Colonic mucosa (tissue), 4 donors: Measurements from ENCODE around the gene DHPS. TPM values are rescaled to one million over a fixed set of nuclear protein-coding genes. Genes with fewer than 3 reads are reported as not detected.

Experiments
- DNase-seq: peaks from one replicate; pipeline ENCODE4 v3.0.0-alpha.2; 2020
- H3K27ac ChIP-seq: fragments of 200-600 bp; one replicate; pipeline ENCODE4 v1.8.0; 2021
- H3K27me3 ChIP-seq: fragments of 200-600 bp; one replicate; pipeline ENCODE4 v1.8.0; 2021
- H3K36me3 ChIP-seq: fragments of 200-600 bp; one replicate; pipeline ENCODE4 v1.8.0; 2021
- H3K4me1 ChIP-seq: fragments of 200-600 bp; one replicate; pipeline ENCODE4 v1.8.0; 2021; ENCODE audit warnings: mild to moderate bottlenecking
- H3K4me3 ChIP-seq: fragments of 200-600 bp; one replicate; pipeline ENCODE4 v1.8.0; 2021
- H3K9ac ChIP-seq, 2 donors: one replicate each; pipeline ENCODE4 v1.7.0; 2013; ENCODE audit warnings: control low read depth in 2 of 2, low read depth in 2 of 2, low read length in 2 of 2
- H3K9me3 ChIP-seq: fragments of 200-600 bp; one replicate; pipeline ENCODE4 v1.8.0; 2021
- intact Hi-C: fragments of 100-400 bp; cut with DNase I; formaldehyde crosslinking; loops from one replicate; pipeline ENCODE4 v1.14.1; 2022
- total RNA-seq, 2 donors: library from RNA; stranded (reverse); fragmentation: NEBNext Ultra II Directional in 1 of 2; extraction: Animal tissue kit (Norgen Biotek cat#: 25700) in 1 of 2; gene quantifications; one replicate each; pipeline ENCODE4 v1.2.1, GENCODE V29; 2021
- TF ChIP-seq, protein P1 (sequence below): fragments of 200-600 bp; IDR thresholded peaks from one replicate; pipeline ENCODE4 v1.8.0; 2022; ENCODE audit warnings: antibody characterized with exemption, mild to moderate bottlenecking
- donor health status: healthy.
- donor health status: DM: no; HTN: no; CAD: no.
- donor health status: DM: no; HTN: no; CAD: no.

DHPS gene
- total RNA-seq, 2 donors from 2014 or later: 66.2 to 87.5 TPM

DNA sequence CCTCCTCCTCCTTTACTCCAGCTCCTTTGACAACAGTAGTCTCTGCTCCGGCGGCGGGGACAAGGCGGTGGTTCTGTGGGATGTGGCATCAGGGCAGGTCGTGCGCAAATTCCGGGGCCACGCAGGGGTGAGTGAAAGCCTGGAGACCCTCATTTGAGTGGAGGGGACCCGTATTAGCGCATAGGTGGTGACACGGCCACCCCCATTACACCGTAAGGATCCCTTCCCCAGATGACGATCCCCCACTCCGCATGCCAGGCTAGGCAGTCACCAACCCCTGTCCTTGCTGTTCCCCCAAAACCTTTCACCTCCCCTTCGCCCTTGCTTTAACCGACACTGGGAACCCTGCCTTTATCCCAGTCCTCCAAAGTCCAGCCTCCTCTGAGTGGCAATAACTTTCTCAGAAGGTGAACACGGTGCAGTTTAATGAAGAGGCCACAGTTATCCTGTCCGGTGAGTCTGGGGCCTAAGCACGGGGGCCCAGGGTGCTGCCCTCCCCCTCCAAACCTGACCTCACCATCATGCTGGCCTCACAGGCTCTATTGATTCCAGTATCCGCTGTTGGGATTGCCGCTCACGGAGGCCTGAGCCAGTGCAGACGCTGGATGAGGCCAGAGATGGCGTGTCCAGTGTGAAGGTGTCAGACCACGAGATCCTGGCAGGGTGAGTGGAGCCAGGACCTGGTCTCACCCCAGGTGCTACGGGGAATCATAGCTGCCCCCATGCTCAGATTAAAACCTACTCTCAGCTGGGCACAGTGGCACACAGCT lies 11.3 kb downstream of the DHPS start:
- Histone ChIP-seq H3K27ac (peak overlapping the region; percentile 94), H3K4me1 (peaks cover 16% of the 10 kb centered on the region), H3K4me3 (peak overlapping the region; percentile 80), H3K9me3 (no peaks in the 10 kb centered on the region), H3K36me3 (no peaks in the 10 kb centered on the region), H3K9ac (peak overlapping the region; percentile 76 to 91), H3K27me3 (no peaks in the 10 kb centered on the region)
- intact Hi-C loops: no loop called here
- DNase-seq: no peak
- TF ChIP-seq, protein P1, sequence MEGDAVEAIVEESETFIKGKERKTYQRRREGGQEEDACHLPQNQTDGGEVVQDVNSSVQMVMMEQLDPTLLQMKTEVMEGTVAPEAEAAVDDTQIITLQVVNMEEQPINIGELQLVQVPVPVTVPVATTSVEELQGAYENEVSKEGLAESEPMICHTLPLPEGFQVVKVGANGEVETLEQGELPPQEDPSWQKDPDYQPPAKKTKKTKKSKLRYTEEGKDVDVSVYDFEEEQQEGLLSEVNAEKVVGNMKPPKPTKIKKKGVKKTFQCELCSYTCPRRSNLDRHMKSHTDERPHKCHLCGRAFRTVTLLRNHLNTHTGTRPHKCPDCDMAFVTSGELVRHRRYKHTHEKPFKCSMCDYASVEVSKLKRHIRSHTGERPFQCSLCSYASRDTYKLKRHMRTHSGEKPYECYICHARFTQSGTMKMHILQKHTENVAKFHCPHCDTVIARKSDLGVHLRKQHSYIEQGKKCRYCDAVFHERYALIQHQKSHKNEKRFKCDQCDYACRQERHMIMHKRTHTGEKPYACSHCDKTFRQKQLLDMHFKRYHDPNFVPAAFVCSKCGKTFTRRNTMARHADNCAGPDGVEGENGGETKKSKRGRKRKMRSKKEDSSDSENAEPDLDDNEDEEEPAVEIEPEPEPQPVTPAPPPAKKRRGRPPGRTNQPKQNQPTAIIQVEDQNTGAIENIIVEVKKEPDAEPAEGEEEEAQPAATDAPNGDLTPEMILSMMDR: no peak

DNA sequence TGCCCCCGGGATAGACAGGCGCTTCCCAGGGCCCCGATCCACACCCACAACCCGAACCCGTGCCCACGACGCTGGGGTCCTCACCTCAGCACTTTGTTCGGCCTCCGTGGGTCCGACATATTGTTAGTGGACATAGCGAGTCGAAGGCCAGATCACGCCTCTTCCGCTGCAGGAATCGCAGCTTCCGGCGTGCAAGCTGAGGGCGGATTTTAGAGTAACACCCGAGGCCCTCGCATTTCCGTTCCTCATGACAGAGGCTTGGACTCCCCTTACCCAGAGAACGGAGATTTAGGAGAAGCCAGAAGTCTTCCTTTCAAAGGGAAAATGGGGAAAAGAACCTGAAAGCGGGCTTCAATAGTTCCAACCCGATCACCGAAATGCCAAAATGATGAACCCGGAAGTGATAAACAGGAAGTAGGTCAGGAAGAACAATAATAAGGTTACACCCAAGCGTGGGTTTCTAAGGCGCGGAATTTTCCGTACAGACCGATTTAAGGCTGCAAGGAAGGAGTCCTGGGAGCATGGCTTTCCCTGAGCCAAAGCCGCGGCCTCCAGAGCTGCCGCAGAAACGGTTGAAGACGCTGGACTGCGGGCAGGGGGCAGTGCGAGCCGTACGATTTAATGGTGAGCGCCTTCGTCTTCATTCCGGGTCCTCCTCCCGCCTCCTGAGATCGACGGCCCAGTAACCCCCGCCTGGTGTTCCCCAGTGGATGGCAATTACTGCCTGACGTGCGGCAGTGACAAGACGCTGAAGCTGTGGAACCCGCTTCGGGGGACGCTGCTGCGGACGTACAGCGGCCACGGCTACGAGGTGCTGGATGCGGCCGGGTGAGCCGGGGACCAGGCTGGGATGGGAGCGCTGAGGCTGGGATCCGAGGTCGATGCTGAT lies 12.2 kb downstream of the DHPS start:
- H3K4me1 ChIP-seq: peaks cover 16% of the 10 kb centered on the region
- H3K4me3 ChIP-seq: peak overlapping the region; percentile 80
- H3K9me3 ChIP-seq: no peaks in the 10 kb centered on the region
- peak; percentile 84 for DNase-seq
- H3K36me3 ChIP-seq: no peaks in the 10 kb centered on the region
- H3K9ac ChIP-seq: peak overlapping the region; percentile 76 to 91
- intact Hi-C loops: loop anchor here (5.0 kb wide), 1 partner anchor 107 kb away; no protein-coding TSS in a partner anchor
- peak overlapping the region; percentile 94 for H3K27ac ChIP-seq
- H3K27me3 ChIP-seq: no peaks in the 10 kb centered on the region
- TF ChIP-seq, protein P1: no peak

DNA sequence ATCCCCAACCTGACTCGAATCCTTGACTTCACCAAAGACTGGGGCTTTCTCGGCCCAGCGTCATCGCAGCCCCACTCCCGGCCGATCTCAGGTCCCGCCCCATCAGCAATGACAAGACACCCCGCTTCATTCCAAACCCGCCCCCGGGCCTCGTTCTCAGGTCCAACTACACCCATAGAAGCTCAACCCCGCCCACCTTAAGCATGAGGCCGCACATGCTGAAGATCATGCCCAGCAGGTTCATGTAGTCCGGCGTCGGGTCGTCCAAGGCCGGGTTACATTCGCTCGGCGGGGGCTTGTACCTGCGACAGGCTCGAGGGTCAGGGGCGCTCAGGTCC lies 12.8 kb downstream of the DHPS start:
- Histone ChIP-seq H3K4me3 (peak overlapping the region; percentile 80), H3K27ac (peak overlapping the region; percentile 94), H3K9me3 (no peaks in the 10 kb centered on the region), H3K4me1 (peaks cover 16% of the 10 kb centered on the region), H3K36me3 (no peaks in the 10 kb centered on the region), H3K27me3 (no peaks in the 10 kb centered on the region), H3K9ac (peak overlapping the region; percentile 76 to 91)
- TF ChIP-seq, protein P1: no peak
- DNase-seq: peak; percentile 57
- intact Hi-C loops: loop anchor here (5.0 kb wide), 1 partner anchor 107 kb away; no protein-coding TSS in a partner anchor

DNA sequence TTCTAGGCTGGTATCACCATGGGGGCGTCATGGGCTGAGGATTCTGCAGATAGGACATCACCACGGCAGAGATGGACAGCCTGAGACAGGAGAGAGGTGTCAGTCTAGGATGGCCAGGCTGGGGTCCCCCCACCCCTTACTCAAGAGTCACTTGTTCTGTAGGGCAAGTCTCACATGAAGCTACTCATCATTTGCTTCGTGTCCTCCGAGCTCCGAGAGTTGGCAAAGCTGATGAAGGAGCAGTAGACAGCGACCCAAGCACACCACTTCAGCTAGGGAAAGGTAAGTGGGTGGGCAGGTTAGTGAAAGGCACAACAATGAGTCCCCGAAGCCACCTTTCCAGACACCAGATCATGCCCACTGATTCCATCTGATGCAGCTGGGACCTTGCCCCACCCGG lies 13.3 kb downstream of the DHPS start:
- Histone ChIP-seq H3K27me3 (no peaks in the 10 kb centered on the region), H3K27ac (no peak overlapping the region), H3K4me1 (peaks cover 16% of the 10 kb centered on the region), H3K9ac (peak overlapping the region; percentile 76 to 91), H3K4me3 (peak overlapping the region; percentile 80), H3K9me3 (no peaks in the 10 kb centered on the region), H3K36me3 (no peaks in the 10 kb centered on the region)
- intact Hi-C loops: loop anchor here (5.0 kb wide), 1 partner anchor 106 kb away; no protein-coding TSS in a partner anchor
- TF ChIP-seq, protein P1: no peak
- DNase-seq: no peak

DNA sequence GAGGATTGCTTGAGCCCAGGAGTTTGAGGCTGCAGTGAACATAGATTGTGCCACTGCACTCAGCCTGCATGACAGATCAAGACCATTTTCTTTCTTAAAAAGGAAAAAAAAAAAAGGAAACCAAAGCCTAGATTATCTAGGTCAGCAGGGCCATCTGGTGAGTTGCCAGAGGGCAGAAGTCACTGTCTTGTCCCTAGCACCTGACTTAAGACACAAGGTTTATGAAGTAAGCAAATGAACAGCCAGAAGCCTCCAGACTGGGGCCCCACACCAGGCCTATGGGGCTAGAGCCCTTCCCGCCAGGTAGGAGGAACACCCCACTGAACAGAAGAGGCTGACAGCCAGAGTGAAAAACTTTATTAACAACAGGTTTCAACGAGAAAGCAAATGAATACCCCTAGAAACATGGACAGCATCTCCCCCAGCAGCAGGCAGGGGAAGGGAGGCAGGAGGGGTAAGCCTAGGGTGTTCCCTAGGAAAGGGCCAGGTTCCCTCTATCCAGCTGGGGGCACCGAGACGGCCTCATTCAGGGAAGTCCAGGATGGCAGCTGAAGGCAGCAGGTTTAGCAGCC lies 13.9 kb downstream of the DHPS start:
- Histone ChIP-seq H3K27me3 (no peaks in the 10 kb centered on the region), H3K4me3 (no peak overlapping the region), H3K9ac (peak overlapping the region in 1 of 2 donors; percentile 76), H3K36me3 (no peaks in the 10 kb centered on the region), H3K9me3 (no peaks in the 10 kb centered on the region), H3K4me1 (peaks cover 16% of the 10 kb centered on the region), H3K27ac (no peak overlapping the region)
- intact Hi-C loops: loop anchor here (5.0 kb wide), 1 partner anchor 106 kb away; no protein-coding TSS in a partner anchor
- TF ChIP-seq, protein P1: no peak
- no peak for DNase-seq
